GM12878 (cell line): Measurements from ENCODE around the gene RALGDS. TPM values are rescaled to one million over a fixed set of nuclear protein-coding genes. Genes with fewer than 3 reads are reported as not detected.
A peak's percentile ranks its signal among the peaks of the same experiment; 100 is the strongest.

Experiments
- ATAC-seq: fragments of 200-7000 bp; cut with Tn5 transposase; 3 replicates; pipeline ENCODE4 v1.9.1; 2020; ENCODE audit warnings: mild to moderate bottlenecking, moderate library complexity
- BruUV-seq: library from RNA; stranded (reverse); fragments of 400-500 nt; replicated peaks from 2 replicates; lab custom pipeline; 2021; lab: Mats Ljungman, UMichigan
- CTCF ChIA-PET: fragments of 300-600 bp; sonication (Branson Sonifier 250); formaldehyde crosslinking; extraction: SDS; loops from one replicate; lab custom pipeline; 2021; ENCODE audit warnings: inconsistent platforms; lab: Yijun Ruan, JAX
- POLR2A ChIA-PET: fragments of 350-600 bp; formaldehyde crosslinking; extraction: SDS; loops from one replicate; lab custom pipeline; 2021; ENCODE audit warnings: inconsistent platforms; lab: Charles Lee
- RAD21 ChIA-PET: fragments of 300-600 bp; sonication (Branson Sonifier 250); formaldehyde crosslinking; loops from one replicate; lab custom pipeline; 2023; ENCODE audit warnings: antibody characterized with exemption; ENCODE audit not compliant: unreplicated experiment; lab: Charles Lee
- SMC1A ChIA-PET: fragments of 300-600 bp; sonication (Branson Sonifier 250); formaldehyde crosslinking; loops from one replicate; lab custom pipeline; 2023; ENCODE audit not compliant: unreplicated experiment, uncharacterized antibody; lab: Charles Lee
- DNase-seq: peaks from one replicate; pipeline ENCODE4 v3.0.0-alpha.2; 2011; ENCODE audit warnings: low read depth, low spot score
- FAIRE-seq: peaks from 3 replicates; lab custom pipeline; 2011; peaks lifted over from hg19 to GRCh38; lab: Jason Lieb, UNC
- H2AFZ ChIP-seq: 2 replicates; pipeline ENCODE4 v1.6.0; 2011; ENCODE audit warnings: low read depth, low read length, control low read depth; ENCODE audit not compliant: control insufficient read depth
- H3K27ac ChIP-seq: 2 replicates; pipeline ENCODE4 v1.5.1; 2011; ENCODE audit warnings: control low read depth; ENCODE audit not compliant: control insufficient read depth, insufficient read depth
- H3K27me3 ChIP-seq, 2 experiments: replicated peaks in 1 of 2; 2 replicates each; pipeline versions ENCODE4 v1.6.0 to v1.6.1; 2011; ENCODE audit warnings: low read length in 1 of 2; ENCODE audit not compliant: control insufficient read depth in 2 of 2, insufficient read depth in 2 of 2
- H3K36me3 ChIP-seq, 2 experiments: 2 replicates each; pipeline ENCODE4 v1.5.1; 2011; ENCODE audit warnings: low read length in 1 of 2; ENCODE audit not compliant: control insufficient read depth in 2 of 2, insufficient read depth in 2 of 2
- H3K4me1 ChIP-seq: 2 replicates; pipeline ENCODE4 v1.6.1; 2011; ENCODE audit warnings: mild to moderate bottlenecking, low read length, moderate library complexity, mixed read lengths; ENCODE audit not compliant: control insufficient read depth, insufficient read depth
- H3K4me2 ChIP-seq: 2 replicates; pipeline ENCODE4 v1.6.0; 2011; ENCODE audit warnings: control low read depth; ENCODE audit not compliant: control insufficient read depth, insufficient read depth
- H3K4me3 ChIP-seq: fragments of 200-600 bp; sonication (generic); 2 replicates; pipeline ENCODE4 v1.5.1; 2016
- H3K79me2 ChIP-seq: 2 replicates; pipeline ENCODE4 v1.6.0; 2011; ENCODE audit warnings: low read length; ENCODE audit not compliant: control insufficient read depth, insufficient read depth
- H3K9ac ChIP-seq: 2 replicates; pipeline ENCODE4 v1.8.0; 2011; ENCODE audit warnings: low read length, control low read depth, mixed read lengths; ENCODE audit not compliant: control insufficient read depth, insufficient read depth
- H3K9me3 ChIP-seq: replicated peaks from 3 replicates; pipeline ENCODE4 v1.5.1; 2011; ENCODE audit warnings: mild to moderate bottlenecking, low read length; ENCODE audit not compliant: control insufficient read depth, insufficient read depth
- H4K20me1 ChIP-seq: 2 replicates; pipeline ENCODE4 v1.6.0; 2011; ENCODE audit not compliant: control insufficient read depth, insufficient read depth
- CBFB ChIP-seq: IDR thresholded peaks from 2 replicates; pipeline ENCODE4 v1.6.1; 2016; ENCODE audit warnings: antibody characterized with exemption, low read depth
- MYB ChIP-seq: fragments of 150-350 bp; IDR thresholded peaks from 2 replicates; pipeline ENCODE4 v1.6.1; 2014; ENCODE audit warnings: mild to moderate bottlenecking, low read depth, low read length, borderline replicate concordance
- POLR2AphosphoS2 ChIP-seq: IDR thresholded peaks from 2 replicates; pipeline ENCODE4 v1.6.1; 2011; ENCODE audit warnings: low read depth, mild to moderate bottlenecking, low read length, improper control_type of control experiment, moderate library complexity
- WGBS: methylation state at CpG from one replicate; pipeline ENCODE4 v1.1.6; 2016; ENCODE audit warnings: low lambda C conversion rate; ENCODE audit not compliant: insufficient replicate concordance, insufficient coverage; ENCODE audit errors: missing lambda C conversion rate; 5-methylcytosine and 5-hydroxymethylcytosine counted together
- in situ Hi-C: fragments of 300-500 bp; cut with MboI; formaldehyde crosslinking; loops from 9 replicates; pipeline ENCODE4 v1.14.3; 2018; ENCODE audit warnings: mixed read lengths
- intact Hi-C: fragments of 100-400 bp; cut with micrococcal nuclease; formaldehyde crosslinking; loops from one replicate; pipeline ENCODE4 v1.14.2; 2022; ENCODE audit not compliant: unreplicated experiment
- polyA plus RNA-seq, 11 experiments: library from polyadenylated mRNA; depleted of rRNA in 4 of 11; unstranded in 6 of 11; stranded (reverse) in 5 of 11; fragments of >200 nt; fragmentation: Nextera tagmentation in 4 of 11; fragmentation: Illumina TruSeq in 1 of 11; extraction: Ambion mirVana in 4 of 11; extraction: Trizol in 1 of 11; gene quantifications; 1 replicate in 1 of 11; 2 replicates in 10 of 11; pipeline versions ENCODE4 v1.2.1 to v1.2.3, GENCODE V29; 2011 to 2016; ENCODE audit warnings: inconsistent platforms in 2 of 11, missing spikeins in 2 of 11, low read depth in 1 of 11
- total RNA-seq, 4 experiments: library from RNA; depleted of rRNA in 3 of 4; stranded (reverse); fragments of >200 nt in 3 of 4; fragmentation: Illumina TruSeq in 1 of 4; extraction: Trizol in 1 of 4; gene quantifications; 2 replicates each; pipeline versions ENCODE4 v1.2.1 to v1.2.3, GENCODE V29; 2013 to 2021

Gene RALGDS
- total and polyA plus RNA-seq, 10 of the 15 experiments (the other 5 are each of a cell fraction or from before 2014, with no cell fraction given), result 1.3 to 48.6 (median 21.2) TPM

DNA sequence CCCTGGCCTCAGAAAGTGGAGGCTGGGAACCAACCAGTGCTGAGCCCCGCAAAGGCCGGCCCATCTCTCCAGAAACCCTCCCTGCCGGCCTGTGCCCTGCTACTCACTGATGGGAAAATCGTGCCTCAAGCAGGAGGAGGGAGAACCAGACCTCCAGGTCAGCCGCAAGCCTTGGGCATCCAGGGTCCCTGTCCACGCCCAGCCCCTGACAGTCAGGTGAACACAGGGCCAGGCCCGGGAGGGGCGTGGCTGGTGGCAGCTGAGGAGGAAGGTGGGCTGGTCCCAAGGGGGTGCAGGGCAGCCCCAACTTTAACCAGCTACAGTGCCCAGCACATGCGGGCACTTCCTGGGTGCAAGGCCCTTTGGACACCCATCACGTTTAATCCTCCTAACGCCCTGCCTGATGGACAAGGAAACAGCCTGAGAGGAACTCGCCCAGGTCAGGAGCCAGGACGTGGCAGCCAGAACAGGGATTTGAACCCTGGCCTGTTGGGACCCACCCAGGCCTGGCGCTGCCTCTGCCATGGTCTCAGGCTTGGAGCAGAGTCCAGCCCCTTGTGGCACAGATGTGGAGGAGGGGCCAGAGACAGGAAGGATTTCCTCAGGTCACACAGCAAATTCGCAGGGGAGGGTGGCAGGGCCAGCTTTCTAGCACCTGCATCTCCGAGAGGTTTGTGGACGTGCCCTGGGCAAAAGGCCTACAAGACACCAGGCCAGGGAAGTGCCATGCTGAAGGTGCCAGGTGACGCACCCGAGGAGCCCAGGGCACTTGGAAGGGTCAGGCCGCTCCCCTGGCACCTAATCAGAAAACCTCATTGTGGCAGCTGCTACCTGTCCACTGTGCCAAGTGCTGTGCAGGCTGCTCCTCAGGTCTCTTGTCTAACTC lies 4.5 kb downstream of the RALGDS start:
- no peak for DNase-seq
- 42% methylated on average over 20 of the region's 20 CpGs for WGBS
- Histone ChIP-seq H3K36me3 (no peaks in the 10 kb centered on the region; a peak in 1 of 4 replicates), H3K27me3 (no peaks in the 10 kb centered on the region), H3K4me1 (peaks cover 70% of the 10 kb centered on the region), H3K9me3 (no peaks in the 10 kb centered on the region), H3K9ac (peak overlapping the region; percentile 66), H3K79me2 (peaks cover 72% of the 10 kb centered on the region), H2AFZ (no peak overlapping the region), H3K4me2 (peak overlapping the region; percentile 87), H3K27ac (peak overlapping the region; percentile 88), H4K20me1 (no peaks in the 10 kb centered on the region; the same call in 1 of the 2 replicates), H3K4me3 (peak overlapping the region; percentile 63; the same call in 1 of the 2 replicates)
- CTCF ChIA-PET, result interaction anchor here (1.0 to 22.5 kb wide), 6 partner anchors 14 to 95 kb away, joined by 3 to 401 read pairs (median 11); no protein-coding TSS in a partner anchor
- FAIRE-seq, result no peak
- RAD21 ChIA-PET, result interaction anchor here (1.2 to 14.4 kb wide), 3 partner anchors 14 to 29 kb away, joined by 9 to 219 read pairs (median 24); no protein-coding TSS in a partner anchor
- no TSS peak for BruUV-seq
- POLR2A ChIA-PET, result interaction anchor here (0.8 to 7.3 kb wide), 8 partner anchors 10 to 362 kb away, joined by 3 to 66 read pairs (median 18); partner anchors contain the start of genes GTF3C5 and SLC2A6
- ATAC-seq, result no peak
- SMC1A ChIA-PET, result interaction anchor here (0.9 to 3.9 kb wide), 7 partner anchors 9 to 31 kb away, joined by 3 to 44 read pairs (median 8); no protein-coding TSS in a partner anchor
- TF ChIP-seq MYB (no peak), POLR2AphosphoS2 (0 out of 2 replicates have a peak, but pooled peaks have one; percentile 48), CBFB (no peak)
- intact Hi-C loops (no loop called here), in situ Hi-C loops (no loop called here)
